Testis (tissue), 3 donors: Measurements from ENCODE around the gene CCDC167. TPM values are rescaled to one million over a fixed set of nuclear protein-coding genes. Genes with fewer than 3 reads are reported as not detected.

Source experiments
- DNase-seq: peaks from one replicate; pipeline ENCODE4 v3.0.0-alpha.2; 2019
- H3K27ac ChIP-seq, 2 donors: fragments of 200-600 bp; sonication (generic); one replicate each; pipeline ENCODE4 v1.5.1; 2019
- H3K27me3 ChIP-seq: fragments of 200-600 bp; sonication (generic); one replicate; pipeline ENCODE4 v1.5.1; 2019
- H3K36me3 ChIP-seq: fragments of 200-600 bp; sonication (generic); one replicate; pipeline ENCODE4 v1.5.1; 2017; ENCODE audit warnings: low read depth; ENCODE audit errors: missing control alignments
- H3K4me1 ChIP-seq: fragments of 200-600 bp; sonication (generic); one replicate; pipeline ENCODE4 v1.5.1; 2019
- H3K4me3 ChIP-seq, 2 donors: fragments of 200-600 bp; sonication (generic); one replicate each; pipeline ENCODE4 v1.5.1; 2017 to 2019
- H3K9me3 ChIP-seq: fragments of 200-600 bp; sonication (generic); one replicate; pipeline ENCODE4 v1.5.1; 2017
- CTCF ChIP-seq, 3 experiments: fragments of 450-650 bp in 2 of 3; fragments of 200-600 bp in 1 of 3; sonication (generic) in 1 of 3; IDR thresholded peaks; one replicate each; pipeline ENCODE4 v1.5.1; 2016 to 2019; ENCODE audit warnings: antibody characterized with exemption in 3 of 3, mild to moderate bottlenecking in 2 of 3, moderate library complexity in 1 of 3
- POLR2A ChIP-seq: fragments of 450-650 bp; IDR thresholded peaks from one replicate; pipeline ENCODE4 v1.6.1; 2017; ENCODE audit warnings: antibody characterized with exemption, mild to moderate bottlenecking, moderate library complexity
- WGBS, 2 donors: methylation state at CpG; one replicate each; pipeline ENCODE4 v1.1.5; 2018; 5-methylcytosine and 5-hydroxymethylcytosine counted together
- intact Hi-C: fragments of 100-400 bp; cut with DNase I; formaldehyde crosslinking; loops from one replicate; pipeline ENCODE4 v1.15.1; 2023; ENCODE audit warnings: low total_unique reads
- polyA plus RNA-seq: library from polyadenylated mRNA; stranded (reverse); fragments of 350-450 nt; fragmentation: Illumina TruSeq; extraction: RNeasy Lipid Tissue Mini Kit (QIAGEN cat#74804); gene quantifications from one replicate; pipeline ENCODE4 v1.2.3, GENCODE V29; 2014; ENCODE audit warnings: low read depth, low replicate concordance; ENCODE audit not compliant: insufficient read depth
- total RNA-seq, 2 donors: library from RNA; depleted of rRNA; stranded (reverse); fragments of >200 nt; gene quantifications; one replicate each; pipeline ENCODE4 v1.2.3, GENCODE V29; 2016

CCDC167 gene
- total and polyA plus RNA-seq, 3 donors from 2014 or later: 65.2 to 73.5 (median 65.4) TPM

GRCh38 chr6:37524025-37524969, 24.6 kb upstream of the CCDC167 start:
- 77 to 78% methylated on average over 18 to 19 of the region's 19 CpGs for WGBS, 2 donors

GRCh38 chr6:37523412-37523811, 23.7 kb upstream of the CCDC167 start:
- no peak overlapping the region for H3K4me3 ChIP-seq
- no peaks in the 10 kb centered on the region for H3K9me3 ChIP-seq
- DNase-seq: no peak
- H3K36me3 ChIP-seq: no peaks in the 10 kb centered on the region
- H3K4me1 ChIP-seq: no peaks in the 10 kb centered on the region
- intact Hi-C loops: no loop called here
- WGBS, 2 donors: 65 to 84% methylated on average over 5 to 7 of the region's 7 CpGs
- TF ChIP-seq CTCF (IDR thresholded peaks at IDR 0.05) (no peak), POLR2A (no peak)
- no peaks in the 10 kb centered on the region for H3K27me3 ChIP-seq
- H3K27ac ChIP-seq: no peak overlapping the region

More at GRCh38 chr6:37524025-37524969, 24.6 kb upstream of the CCDC167 start:
- no peak for DNase-seq
- Histone ChIP-seq H3K4me3 (no peak overlapping the region), H3K36me3 (no peaks in the 10 kb centered on the region), H3K27ac (no peak overlapping the region), H3K9me3 (no peaks in the 10 kb centered on the region), H3K4me1 (no peaks in the 10 kb centered on the region), H3K27me3 (no peaks in the 10 kb centered on the region)
- intact Hi-C loops: no loop called here
- TF ChIP-seq POLR2A (no peak), CTCF (IDR thresholded peaks at IDR 0.05) (no peak)

- 90 to 93% methylated on average over 3 of the region's 3 CpGs for WGBS, 2 donors
Measured at GRCh38 chr6:37522836-37523235, 23.1 kb upstream of the CCDC167 start.

DNA sequence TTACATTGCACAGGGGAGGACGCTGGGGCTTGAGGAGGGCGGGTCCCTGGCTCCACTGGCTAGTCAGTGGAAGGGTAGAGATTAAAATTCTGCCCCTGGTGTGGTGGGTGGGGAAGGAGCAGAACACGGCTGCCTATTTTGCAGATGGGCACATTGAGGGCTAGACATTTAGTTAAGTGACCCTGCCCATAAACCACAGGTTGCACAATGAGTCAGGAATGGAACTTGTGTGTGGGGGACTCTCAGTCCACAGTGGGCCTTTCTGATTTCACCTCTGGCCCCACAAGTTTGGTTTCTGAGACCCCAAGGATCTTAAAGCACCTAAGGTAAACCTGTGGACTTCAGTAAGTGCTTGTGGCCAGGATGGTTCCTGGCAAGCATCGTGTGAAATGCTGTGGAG, 22.0 kb upstream of the CCDC167 start:
- Histone ChIP-seq H3K9me3 (no peaks in the 10 kb centered on the region), H3K4me3 (no peak overlapping the region), H3K36me3 (no peaks in the 10 kb centered on the region), H3K4me1 (no peaks in the 10 kb centered on the region), H3K27ac (no peak overlapping the region), H3K27me3 (no peaks in the 10 kb centered on the region)
- intact Hi-C loops: no loop called here
- DNase-seq: no peak
- WGBS, 2 donors: 60 to 82% methylated on average over 3 to 4 of the region's 4 CpGs
- TF ChIP-seq CTCF (IDR thresholded peaks at IDR 0.05) (no peak), POLR2A (no peak)

More at GRCh38 chr6:37522836-37523235, 23.1 kb upstream of the CCDC167 start:
- no peak for TF ChIP-seq POLR2A
- TF ChIP-seq CTCF (IDR thresholded peaks at IDR 0.05): no peak
- Histone ChIP-seq H3K36me3 (no peaks in the 10 kb centered on the region), H3K4me3 (no peak overlapping the region), H3K4me1 (no peaks in the 10 kb centered on the region), H3K27me3 (no peaks in the 10 kb centered on the region), H3K27ac (no peak overlapping the region), H3K9me3 (no peaks in the 10 kb centered on the region)
- intact Hi-C loops: no loop called here
- no peak for DNase-seq
